ENCODE measurements around the gene SLC12A7.

- TF ChIP-seq, protein P1, sequence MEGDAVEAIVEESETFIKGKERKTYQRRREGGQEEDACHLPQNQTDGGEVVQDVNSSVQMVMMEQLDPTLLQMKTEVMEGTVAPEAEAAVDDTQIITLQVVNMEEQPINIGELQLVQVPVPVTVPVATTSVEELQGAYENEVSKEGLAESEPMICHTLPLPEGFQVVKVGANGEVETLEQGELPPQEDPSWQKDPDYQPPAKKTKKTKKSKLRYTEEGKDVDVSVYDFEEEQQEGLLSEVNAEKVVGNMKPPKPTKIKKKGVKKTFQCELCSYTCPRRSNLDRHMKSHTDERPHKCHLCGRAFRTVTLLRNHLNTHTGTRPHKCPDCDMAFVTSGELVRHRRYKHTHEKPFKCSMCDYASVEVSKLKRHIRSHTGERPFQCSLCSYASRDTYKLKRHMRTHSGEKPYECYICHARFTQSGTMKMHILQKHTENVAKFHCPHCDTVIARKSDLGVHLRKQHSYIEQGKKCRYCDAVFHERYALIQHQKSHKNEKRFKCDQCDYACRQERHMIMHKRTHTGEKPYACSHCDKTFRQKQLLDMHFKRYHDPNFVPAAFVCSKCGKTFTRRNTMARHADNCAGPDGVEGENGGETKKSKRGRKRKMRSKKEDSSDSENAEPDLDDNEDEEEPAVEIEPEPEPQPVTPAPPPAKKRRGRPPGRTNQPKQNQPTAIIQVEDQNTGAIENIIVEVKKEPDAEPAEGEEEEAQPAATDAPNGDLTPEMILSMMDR (IDR thresholded peaks at IDR 0.05), result no peak
- TF ChIP-seq POLR2A (IDR thresholded peaks at IDR 0.05), result no peak
Observed at GRCh38 chr5:1152156-1152555, 40.3 kb upstream of the SLC12A7 start.

All from right lobe of liver (tissue), 4 donors.